Daoy (cell line): ENCODE results near the gene FRMD1. TPM values are rescaled to one million over a fixed set of nuclear protein-coding genes. Genes with fewer than 3 reads are reported as not detected.
"Not testable (repeated sequence)": the region's sequence is repeated elsewhere in the genome, so short reads cannot be mapped to it uniquely, and the experiment has no call there.

ENCODE experiments used
- DNase-seq: peaks from one replicate; pipeline ENCODE4 v3.0.0-alpha.2; 2015; ENCODE audit warnings: low read depth
- total RNA-seq: library from RNA; depleted of rRNA; stranded (reverse); fragments of >200 nt; shearing (Covaris generic); gene quantifications from 2 replicates; pipeline ENCODE4 v1.2.3, GENCODE V29; 2014

Gene FRMD1
- total RNA-seq, 1 experiment from 2014 or later: not detected

DNA sequence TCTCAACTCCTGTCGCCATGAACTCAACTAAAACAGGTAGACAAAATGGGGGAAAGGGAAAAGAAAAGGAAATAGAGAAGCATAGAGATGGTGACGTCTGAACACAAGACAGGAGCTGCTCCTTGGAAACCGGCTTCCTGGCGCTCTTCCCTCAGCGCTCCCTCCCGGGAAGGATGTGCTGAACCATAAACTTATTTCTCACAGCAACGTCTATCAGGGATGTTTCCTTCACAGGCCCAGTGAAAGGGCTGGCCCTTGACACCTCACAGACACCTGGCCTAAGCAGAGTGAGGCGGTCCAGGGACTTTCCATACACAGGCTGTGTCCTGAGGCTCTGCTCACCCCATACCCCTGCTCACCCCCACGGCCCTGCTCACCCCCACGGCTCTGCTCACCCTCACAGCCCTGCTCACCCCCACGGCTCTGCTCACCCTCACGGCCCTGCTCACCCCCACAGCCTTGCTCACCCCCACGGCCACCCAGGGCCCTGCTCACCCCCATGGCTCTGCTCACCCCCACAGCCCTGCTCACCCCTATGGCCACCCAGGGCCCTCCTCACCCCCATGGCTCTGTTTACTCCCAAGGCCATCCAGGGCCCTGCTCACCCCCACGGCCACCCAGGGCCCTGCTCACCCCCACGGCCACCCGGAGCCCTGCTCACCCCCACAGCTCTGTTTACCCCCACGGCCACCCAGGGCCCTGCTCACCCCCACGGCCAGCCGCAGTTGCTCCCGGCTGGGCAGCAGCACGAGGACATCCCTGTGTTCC lies 653 bp downstream of the FRMD1 start:
- no peak for DNase-seq

DNA sequence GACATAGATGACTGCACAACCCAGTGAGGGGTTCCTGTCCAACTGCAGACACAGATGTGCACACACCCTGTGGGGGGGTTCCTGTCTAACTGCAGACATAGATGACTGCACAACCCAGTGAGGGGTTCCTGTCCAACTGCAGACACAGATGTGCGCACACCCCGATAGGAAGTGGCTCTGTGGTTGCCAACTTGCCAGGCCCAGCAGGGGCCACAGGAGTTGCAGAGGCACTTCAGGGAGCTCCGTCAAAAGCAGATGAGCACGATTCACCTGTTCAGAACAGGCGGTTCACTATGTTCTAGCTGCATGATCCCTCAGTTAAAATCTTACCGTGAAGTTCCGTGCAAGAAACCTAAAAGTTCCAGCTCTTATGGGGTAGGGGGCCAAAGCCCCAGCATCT lies 1.6 kb downstream of the FRMD1 start:
- not testable (repeated sequence) for DNase-seq

DNA sequence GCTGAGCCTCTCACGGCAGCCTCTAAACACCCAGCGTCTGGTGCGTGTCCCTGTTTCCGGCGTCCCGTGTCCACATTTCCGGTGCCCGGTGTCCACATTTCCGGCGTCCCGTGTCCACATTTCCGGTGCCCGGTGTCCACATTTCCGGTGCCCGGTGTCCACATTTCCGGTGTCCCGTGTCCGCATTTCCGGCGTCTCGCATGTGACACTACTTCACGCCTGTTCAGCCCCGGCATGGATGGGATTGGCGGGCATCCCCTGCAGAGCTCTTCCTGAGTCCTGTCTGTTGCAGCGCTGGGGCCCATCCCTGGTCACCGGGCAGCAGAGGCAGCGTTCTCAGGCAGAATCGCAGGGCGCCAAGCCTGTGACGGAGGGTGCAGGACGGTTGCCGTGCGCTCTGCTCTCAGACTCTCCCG lies 3.2 kb downstream of the FRMD1 start:
- DNase-seq: no peak

DNA sequence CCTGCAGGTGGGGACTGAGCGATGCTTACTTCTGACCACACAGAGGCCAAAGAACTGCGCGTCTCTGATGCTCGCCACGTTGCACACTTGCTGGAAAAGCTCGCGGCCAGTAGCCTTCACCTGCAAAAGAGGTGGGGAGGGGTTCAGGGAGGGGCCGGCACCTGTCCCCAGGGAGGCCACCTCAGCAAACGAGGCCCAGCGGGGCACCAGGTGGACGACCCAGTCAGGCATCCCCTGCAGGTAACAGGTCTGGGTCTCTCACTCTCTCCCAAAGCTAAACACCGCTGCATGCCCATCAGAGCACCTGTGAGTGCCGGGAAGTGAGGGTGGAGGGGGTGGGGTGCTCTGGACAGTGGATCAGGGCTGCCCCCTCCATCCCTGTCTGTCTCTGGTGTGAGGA lies 3.8 kb downstream of the FRMD1 start:
- no peak for DNase-seq

DNA sequence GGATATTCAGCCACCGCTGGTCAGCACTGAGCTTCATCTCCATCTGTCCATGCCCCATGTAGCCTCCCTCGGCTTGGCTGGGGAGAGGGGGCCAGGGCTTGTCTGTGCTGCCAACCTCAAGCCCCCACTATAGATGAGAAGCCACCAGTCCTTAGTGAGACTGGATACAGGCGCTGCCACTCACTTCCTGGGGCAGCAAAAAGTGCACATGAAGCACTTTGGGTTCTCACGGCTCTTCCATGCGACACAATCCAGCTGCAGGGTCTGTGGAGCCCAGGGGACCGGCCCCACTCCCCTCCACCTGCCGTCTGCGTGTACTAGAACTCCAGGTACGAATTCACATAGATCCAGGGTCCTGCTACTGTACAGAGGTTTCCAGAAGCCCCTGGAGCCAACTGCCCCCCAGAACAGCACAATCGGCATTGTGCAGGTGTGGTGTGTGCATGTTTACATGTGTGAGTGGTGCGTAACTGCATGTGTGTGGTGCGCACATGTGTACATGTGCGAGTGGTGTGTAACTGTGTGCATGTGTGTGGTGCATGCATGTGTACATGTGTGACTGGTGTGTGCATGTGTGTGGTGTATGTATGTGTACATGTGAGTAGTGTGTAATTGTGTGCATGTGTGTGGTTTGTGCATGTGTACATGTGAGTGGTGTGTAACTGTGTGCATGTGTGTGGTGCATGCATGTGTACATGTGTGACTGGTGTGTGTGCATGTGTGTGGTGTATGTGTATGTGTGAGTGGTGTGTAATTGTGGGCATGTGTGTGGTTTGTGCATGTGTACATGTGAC lies 4.9 kb downstream of the FRMD1 start:
- DNase-seq: no peak

DNA sequence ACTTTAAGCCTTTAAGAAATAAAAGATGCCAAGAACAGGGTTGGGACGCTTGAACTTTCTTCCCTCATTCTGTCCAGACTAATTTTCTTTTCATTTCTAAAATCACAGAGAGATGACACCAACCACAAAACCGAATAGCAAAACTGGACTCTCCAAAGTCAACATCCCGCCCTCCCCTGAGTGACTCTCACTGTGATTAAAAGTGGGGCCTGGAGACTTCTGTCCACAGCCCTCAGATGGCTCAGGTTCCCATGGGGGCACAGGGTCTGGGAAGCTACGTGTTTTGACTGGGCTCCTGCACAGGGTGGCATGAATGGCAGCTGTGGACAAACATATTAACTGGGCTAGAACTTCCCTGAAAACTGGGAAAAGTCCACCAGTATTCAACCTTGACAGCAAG lies 6.3 kb downstream of the FRMD1 start:
- no peak for DNase-seq

DNA sequence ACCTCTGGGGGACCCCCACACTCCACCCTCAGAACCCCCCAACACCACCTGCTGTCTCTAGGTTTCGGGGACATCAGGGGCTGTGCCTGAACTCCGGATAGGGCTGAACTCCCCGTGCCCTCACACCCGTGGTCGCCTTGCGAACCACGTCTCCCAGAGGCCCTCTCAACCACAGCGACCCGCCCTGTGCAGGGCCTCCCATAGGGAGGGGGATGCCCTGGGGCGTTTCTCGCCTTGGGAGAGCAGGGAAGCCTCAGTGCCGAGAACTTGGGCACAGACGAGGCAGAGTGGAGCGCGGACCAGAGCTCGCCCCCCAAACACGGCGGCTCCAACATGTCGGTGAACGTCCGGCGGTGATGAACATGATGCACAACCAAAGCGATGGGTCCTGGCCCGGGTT lies 6.8 kb downstream of the FRMD1 start:
- DNase-seq: no peak

DNA sequence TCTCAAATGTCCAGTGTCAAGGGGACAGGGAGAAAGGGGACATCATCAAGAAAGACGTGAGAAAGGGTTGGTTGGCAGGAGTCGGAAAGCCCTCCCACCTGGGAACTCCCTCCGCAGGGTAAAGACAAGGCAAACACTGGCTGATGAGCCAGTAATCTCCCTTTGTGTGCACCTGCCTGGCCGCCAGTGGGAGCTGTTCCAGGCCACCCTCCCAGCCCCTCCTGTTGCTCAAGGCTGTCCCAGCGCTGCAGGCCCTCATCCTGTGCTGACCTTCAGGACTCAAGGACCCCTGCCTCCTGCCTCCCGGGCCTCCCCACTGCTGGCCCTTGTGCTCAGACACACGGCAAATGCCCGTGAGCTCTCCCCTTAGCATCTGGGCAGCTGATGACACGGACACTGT lies 7.4 kb downstream of the FRMD1 start:
- peak; percentile 14 for DNase-seq

DNA sequence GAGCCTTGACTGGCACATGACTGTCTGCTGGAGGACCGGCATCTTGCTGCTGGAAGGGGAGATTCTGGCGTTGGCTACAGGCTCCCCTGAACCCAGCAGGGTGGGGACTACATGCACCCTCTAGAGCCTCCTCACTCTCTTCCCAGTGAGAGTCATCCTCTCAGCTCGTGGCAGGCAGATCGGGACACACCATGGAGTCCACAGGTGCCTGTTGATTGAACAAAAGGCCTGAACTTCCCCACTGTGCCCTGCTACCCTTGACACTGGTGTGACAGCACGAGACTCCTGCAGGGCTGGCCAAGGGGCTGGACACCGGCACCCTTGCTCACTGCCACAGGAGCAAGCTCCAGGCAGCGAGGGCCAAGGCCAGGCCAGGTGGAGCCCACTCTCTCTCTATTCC lies 8.2 kb downstream of the FRMD1 start:
- DNase-seq: no peak

DNA sequence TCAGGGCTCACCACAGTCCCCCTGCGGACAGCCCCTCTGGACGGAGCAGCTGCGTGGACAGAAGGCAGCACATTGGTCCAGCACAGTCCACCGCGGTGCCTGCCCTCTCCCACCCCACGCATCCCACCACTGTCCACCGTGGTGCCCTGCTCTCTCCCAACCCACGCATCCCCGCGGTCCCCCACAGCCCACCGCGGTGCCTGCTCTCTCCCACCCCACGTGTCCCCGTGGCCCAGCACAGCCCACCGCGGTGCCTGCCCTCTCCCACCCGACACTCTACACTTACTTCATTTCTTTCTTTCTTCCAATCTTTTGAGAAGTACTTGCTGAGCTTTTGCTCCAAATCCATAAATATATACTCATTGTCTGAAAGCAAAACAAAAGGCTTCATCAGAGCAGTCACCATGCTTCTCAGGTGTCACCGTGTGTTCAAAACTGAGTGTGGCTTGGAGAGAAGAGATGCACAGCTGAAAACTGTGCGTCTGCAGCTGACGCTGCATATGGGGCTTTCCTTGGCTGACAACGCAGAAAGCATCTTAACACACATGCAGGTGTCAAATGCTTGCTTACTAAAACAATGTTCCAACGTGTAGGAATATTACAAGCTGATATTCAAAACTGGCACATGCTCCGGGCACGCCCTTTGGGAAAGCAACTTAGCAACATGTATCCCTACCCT lies 11.8 kb downstream of the FRMD1 start:
- DNase-seq: no peak

DNA sequence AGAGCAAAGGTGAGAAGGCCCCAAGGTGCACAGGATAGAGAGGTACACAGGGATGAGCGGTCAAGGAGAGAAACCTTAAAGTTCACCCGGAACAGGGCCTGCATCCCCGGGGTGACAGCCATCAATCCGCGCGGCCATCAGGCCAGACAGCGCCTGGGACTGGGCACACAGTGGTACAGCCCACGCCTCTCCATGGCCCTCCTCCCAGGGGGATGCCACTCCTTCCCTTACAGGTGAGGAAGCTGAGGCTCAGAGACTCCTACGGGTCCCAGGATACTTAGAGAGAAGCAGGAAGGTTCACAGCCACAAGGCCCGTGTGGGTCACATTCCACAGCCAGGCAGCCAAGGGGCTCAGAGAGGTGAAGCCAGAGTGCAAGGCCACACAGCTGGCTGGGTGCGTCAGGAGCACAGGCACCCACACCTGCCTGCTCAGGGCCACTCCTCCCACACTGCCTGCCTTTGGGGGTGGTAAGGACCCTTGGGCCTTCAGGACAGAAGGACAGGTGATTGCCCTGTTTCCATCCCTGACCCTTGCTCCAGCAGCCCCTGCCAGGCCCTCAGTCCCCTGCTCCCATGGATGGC lies 14.7 kb downstream of the FRMD1 start:
- no peak for DNase-seq

DNA sequence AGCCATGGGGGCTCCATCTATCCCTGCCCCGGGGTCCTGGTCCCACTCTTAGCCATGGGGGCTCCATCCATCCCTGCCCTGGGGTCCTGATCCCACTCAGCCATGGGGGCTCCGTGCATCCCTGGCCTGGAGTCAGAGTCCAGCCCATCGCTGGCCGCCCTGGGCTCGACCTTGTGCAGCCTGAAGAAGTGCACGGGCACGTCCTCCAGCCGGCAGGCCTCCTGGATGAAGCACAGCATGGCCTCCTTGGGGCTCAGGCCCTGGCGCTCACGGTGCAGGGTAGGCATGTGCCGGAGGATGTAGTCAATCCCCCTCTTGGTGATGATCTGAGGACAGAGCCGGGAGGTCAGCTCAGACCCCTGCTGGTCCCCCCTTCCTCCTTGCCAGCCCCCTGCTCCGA lies 15.6 kb downstream of the FRMD1 start:
- DNase-seq: no peak

DNA sequence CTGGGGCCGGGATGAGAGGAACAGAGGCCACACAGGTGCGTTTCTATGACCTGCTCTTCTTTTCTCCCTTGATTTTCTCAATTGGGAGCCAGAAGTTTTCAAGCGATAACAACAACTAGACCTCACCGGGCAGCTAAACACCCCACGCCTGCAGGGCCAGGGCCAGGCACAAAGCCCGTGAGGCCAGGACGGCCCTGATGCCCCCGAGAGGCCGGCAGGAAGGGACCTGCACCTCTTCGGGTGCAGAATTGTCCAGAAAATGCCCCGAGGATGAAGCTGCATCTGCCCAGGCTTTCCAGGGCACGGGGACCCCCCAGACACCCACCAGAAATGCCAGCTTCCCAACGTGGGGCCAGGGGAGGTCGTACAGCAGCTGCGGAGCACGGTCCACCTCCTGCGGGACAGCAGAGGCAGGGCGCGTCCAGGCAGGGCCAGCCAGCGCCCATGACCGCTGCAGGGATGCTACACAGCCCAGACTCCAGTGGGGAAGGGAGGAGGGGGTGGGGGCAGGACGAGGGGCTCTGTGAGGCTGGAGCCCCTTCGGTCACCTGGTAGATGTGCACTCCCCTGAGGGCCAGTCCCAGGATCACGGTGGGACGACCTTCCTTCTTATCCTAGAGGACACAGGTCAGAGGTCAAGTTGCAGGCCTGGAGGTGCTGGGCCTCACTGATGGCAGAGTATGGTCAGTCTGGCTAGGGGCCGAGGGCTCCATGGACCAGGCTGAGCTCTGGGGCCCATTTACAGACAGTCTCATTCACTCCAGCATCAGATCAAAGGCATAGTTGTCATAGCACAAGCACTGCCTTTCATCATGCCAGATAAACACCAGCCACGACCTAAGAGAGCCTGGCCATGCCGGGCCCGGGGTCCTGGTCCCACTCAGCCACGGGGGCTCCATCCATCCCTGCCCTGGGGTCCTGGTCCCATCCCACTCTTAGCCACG lies 16.4 kb downstream of the FRMD1 start:
- no peak for DNase-seq

DNA sequence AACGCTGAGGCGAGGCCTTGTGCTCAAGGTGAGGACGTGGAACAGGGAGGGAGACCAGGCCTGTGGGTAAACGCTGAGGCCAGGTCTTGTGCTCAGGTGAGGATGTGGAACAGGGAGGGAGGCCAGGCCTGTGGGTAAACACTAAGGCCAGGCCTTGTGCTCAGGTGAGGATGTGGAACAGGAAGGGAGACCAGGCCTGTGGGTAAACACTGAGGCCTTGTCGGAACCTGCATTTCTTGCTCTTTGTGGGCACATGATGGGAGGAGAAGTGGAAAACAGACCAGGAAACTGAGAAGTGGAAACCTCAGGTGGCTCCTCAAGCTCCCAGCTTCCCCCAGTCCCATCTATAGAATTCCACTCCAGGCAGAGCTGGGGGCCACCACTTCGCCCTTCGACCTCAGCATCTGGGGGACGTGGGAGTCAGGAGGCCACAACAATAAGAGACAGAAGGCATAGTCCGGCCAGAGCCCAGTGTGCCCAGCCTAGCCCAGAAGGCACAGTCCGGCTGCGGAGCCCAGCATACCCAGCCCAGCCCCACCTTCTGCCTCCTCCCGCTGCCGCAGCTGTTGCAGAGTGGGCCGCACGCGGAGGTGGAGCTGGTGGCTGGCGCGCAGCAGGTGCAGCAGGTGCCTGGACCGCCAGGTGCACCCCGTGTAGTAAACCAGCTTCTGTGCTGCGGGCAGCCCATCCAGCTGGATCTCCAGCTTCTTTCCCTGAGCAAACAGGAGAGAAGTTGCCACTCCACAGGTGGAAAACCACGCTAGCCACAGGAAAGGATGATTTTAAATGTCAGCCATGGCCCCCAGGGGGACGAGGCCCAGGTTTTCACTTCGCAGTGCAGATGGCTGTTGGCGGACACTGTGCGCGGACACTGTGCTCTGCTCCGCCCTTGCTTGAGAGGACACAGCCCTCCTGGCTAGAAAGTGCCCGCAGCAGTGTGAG lies 17.5 kb downstream of the FRMD1 start:
- no peak for DNase-seq

DNA sequence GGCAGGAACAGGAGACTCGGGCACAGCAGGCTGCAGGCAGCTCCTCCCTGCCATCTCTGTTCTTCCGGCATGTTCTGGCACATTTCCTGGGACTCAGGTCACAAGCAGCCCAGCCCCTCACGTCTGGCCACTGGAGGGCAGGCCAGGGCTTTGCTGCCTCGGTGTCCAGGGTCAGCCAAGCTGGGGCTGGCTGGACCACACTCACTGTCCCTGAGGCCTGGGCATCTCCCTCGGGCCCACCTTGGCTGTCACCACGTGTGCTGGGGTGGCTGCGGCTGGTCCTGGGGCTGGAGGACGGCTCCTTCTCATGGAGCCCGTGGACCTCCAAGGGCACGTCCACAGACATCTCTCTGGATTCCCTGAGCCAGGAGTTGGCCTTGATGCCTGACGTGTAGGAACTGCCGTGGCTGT lies 18.5 kb downstream of the FRMD1 start:
- DNase-seq: peak; percentile 44

DNA sequence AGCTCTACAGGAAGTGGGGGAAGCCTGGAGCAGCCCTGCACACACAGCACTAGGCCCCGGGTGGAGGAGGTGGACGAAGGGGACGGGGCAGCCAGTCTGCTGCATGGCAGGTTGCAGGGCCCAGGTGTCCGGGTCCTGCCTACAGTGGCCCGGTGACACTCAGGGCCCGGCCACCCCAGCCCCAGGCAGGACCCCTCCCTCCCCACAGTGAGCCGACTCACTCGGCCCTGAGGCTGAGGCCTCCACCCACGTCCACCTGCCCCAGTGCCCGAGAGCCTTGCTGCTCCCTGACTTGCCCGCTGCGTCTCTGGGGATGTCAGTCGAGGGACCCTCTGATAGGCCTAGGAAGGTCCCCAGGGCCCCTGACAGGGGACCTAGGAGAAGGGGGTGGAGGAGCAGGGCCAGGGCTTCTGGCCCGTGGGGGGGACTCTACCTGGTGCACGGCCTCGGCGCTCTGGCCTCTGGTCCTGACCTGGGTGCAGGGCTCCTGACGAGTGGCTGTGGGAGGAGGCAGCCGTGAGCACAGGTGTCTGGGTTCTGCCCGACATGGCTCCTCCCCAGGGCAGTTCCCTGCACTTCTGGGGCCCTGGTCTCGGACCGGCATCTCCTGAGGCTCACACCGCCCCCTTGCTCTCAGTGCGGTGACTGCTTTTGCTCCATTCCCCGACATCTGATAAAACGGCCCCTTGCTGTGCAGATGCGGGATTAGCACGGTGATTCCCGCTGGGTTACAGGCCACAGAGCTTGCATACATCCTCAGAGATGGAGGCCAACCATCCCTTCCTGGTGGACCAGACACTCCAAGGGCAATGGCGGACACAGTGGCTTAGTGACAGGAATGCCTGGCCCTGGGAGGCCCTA lies 20.1 kb downstream of the FRMD1 start:
- no peak for DNase-seq

DNA sequence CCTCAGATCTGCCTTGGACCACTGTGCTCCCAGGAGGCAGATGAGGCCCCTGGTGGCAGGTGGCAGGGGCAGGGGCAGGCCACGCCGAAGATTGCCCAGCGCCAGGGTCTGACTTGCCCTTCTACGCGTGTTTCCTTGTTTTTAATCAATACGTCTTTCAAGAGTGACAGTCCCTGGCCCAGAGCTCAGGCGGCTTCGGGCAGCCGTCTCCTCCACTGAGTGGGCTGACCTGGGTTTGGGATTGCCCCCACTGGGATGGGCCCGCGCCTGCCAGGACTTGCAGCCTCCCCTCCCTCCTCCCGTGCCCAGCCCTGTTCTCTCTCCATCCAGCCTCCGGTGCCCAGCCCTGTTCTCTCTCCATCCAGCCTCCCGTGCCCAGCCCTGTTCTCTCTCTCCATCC lies 21.2 kb downstream of the FRMD1 start:
- no peak for DNase-seq

DNA sequence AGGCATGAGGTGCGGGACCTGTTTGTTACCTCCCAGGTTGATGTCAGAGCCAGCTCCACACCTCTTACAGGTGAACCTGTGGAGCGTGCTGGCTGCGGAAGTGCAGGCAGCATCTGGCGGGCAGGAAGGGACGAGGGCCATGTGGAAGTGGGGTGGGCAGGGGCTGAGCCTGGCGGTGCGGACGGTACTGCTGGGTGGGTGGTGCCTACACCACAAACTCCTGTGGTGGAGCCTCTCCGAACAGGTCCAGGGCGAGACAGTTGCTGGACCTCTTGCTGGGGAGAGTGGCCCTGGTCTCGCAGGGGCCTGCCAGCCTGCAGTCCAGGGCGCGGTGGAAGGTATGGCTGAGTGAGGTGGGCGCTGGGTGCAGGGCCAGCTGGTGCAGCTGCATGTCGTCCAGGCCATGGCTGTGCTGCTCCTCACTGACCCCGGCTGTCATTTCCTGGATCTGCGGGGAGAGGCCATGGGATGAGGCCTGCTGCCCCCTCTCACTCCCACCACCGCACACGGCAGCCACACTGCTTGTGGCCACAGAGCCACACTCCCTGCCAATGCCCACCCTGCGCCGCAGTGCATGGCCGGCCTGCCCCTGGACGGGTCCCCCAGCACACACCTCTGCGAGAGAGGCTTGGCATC lies 22.0 kb downstream of the FRMD1 start:
- DNase-seq: no peak
